Hematopoietic multipotent progenitor cell treated with erythropoietin and hydrocortisone succinate and interleukin-3 and kit ligand, for 6 days (in vitro differentiated cells): ENCODE data around the gene UBE2D2.
A peak's percentile ranks its signal among the peaks of the same experiment; 100 is the strongest.

ENCODE experiments used
- DNase-seq: peaks from one replicate; pipeline ENCODE4 v3.0.0-alpha.2; 2015

UBE2D2 gene

DNA sequence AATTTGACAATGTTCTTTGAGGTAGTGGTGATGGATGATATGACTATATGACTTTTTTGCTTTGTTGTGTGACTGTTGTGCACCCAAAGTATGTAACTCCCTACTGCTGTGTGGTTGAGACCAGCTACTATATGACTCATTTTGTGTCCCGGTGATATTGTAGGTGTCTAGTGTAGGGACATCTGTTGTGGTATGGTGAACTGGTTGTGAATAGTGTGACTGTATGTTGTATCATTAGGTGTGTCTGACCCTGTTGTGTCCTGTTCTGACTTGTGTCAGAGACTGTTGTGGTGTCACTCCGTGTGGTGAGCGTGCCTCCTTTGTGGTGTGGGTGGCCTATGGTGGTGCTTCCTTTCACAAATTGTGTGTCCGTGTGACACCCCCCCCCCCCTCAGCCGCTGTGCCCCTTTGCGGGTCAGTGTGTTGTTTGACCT, 75.9 kb downstream of the UBE2D2 start:
- DNase-seq = peak; percentile 66

DNA sequence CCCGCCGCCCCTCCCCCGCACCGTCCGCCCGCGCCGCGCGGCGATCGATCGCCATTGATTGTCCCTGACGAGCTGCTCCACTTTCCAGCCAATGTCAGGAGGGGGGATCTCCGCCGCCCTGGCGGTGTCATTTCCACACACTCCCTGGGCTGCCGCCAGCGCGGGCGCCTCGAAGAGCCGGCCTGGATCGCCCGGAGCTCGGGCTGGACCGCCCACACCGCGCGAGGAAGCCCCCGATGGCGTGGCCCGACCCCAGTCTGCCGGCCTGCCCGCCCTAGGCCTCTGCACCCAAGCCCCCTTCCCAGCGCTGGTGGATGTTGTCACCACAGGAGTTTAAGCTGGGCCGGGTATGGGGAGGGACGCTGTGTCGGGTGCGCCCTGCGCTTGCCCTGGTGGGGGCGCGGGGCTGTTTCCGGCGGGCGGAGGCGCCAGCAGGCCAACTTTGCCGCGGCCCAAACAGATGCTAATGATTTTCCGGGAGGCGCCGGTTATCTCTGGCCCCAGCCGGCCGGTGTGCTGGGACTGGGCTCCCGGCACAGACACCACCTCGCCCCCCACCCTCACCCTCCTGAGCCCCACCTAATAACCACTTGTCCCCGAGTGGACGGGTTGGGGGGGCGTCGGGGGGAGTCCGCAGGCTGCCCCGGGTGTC, 76.4 kb downstream of the UBE2D2 start:
- peak; percentile 92 for DNase-seq

GRCh38 chr5:139638090-139638735, 77.1 kb downstream of the UBE2D2 start:
- DNase-seq = peak; percentile 79

- no peak for DNase-seq
These were observed 77.8 kb downstream of the UBE2D2 start for GRCh38 chr5:139638736-139639618.

GRCh38 chr5:139639619-139640380, 78.7 kb downstream of the UBE2D2 start:
- DNase-seq = no peak

DNA sequence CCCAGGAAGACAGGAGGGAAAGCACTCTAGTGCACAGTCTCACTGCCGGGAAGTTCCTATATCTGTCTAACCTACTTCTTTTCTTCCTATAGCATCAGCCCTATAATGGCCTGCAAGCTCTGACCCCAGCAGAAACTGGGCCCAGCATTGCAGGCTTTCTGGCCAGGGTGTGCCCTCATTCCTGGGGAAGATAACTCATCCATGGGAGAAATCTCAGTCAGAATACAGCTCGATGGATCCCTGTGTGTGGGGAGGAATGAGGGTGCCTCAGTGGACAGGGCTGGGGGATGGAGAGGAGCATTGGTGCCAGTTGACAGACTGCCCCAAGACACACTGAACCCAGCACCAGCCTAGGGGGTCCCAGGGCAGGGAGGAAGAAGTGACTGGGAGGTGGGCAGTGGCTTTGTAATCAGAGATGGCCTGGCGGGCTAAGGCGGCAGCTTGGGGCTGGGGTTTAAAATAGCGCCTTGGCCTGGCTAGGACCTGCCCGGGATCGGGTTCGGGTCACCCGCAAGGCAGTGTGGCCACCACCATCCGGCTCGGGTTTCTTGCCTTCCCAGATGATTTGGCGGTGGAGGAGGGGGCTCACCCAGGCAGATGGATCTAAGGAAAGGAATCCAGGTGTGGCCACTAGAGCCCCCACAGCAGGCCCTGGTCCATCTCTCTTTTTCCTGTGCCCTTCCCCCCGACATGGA, 79.4 kb downstream of the UBE2D2 start:
- no peak for DNase-seq

DNA sequence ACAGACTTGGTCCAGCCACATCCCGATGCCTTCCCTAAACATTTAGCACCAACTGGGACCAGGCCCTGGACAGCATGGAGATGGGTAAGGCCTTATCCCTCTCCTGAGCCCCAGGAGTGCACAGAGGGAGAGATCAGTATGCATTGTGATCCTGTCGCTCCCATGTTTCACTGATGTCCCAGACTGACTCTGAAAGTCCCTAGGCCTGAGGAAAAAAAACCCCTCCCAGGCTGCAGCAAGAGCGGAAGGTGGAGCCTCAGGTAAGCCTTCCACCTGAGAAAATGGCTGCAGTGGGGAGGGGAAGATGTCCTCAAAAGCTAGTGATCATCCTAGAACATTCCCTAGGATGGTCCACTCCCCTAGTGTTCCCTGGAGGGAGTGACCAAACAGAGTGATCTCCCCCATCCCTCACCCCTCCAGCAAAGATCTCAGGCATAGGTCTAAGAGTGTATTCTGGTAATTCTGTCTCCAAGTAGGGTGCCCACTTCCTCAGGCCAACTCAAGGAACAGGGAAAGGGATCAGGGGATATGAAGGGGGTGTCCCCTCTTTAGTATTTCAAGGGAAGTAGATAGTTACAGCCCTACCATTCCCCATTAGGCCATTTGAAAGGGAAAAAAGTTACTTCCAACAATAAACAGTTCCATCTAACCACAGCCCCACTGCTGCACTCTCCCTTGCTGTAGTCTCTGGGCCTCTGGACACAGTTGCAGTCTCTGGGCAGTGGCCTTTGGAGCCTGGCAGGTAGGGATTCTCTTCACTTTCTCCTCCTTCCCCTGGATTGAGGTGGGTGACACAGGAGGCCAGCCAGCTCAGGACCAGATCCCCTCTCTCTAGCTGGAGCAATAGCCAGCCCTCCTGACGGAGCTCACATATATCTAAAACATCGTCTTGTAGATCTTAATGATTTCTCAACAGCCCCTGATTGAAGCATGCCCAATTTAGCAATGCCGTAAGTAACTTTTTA, 80.3 kb downstream of the UBE2D2 start:
- DNase-seq = no peak

- no peak for DNase-seq
These were observed 81.1 kb downstream of the UBE2D2 start for GRCh38 chr5:139642213-139642612.

DNA sequence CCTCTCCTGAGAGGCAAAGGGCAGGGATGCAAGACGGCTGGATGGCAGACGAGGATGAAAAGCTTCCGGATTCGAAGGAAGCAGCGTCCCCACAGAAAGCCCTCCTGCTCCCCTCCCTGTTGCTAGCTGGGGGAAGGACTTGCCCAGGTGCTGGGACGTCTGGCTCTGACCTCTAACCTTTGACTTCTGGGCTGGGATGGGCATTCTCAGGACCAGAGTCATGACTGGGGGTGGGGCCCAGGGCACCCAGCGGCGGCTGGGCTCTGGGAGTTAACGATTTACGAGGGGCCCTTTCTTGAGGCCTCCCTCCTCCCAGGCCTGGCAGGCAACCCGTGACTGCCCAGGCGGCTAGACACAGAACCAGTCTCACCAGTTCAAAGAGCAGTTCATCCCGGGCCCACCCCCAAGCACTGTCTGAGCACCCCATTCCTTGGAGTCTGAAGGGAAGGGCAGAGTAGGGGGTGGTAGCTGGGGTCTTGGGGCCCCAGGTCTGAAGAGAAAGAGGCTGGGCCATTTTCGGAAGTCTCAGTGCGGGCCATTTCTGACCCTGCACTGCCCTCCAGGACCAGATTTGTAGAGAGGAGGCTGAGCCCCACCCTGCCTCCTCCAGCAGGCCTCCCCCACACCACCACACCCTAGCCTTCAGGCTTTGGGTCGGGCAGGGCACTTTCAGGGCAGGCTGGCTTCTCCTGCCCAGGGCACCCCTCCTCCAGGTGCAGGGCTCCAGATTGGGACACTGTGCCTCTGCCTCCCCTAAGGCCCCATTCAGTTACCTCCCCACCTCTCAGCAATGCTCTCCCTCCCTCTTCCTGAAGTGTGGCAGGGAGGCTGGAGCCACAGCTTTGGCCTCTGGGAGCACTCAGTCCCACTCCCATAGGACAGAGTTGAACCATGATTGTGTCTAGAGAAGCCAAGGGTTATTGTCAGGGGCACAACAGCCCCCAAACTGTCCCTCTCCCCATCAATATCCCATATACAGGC, 82.0 kb downstream of the UBE2D2 start:
- DNase-seq = no peak

DNA sequence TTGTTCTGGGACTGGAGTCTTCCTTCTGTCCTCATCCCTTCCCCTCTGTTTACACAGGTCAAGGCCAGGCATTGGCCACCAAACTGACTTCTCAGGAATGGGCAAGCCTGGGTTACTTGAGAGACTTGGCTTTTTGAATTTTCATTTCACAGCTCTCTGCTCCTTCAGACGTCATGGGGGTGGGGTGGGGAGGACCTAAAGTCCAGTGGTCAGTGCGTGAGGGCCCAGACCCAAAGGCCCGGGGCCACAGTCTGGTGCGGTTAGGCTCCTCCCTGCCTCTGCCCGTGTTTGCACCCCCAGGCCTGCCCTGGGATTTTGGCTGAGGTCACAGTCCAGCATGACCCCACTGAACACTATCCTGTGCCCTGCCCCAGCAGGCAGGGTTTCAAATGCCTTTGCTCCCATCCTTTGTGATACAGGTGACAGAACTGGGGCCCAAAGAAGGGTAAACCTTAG, 82.9 kb downstream of the UBE2D2 start:
- DNase-seq = no peak

GRCh38 chr5:139644646-139645429, 83.7 kb downstream of the UBE2D2 start:
- no peak for DNase-seq

GRCh38 chr5:139645430-139645871, 84.3 kb downstream of the UBE2D2 start:
- peak; percentile 68 for DNase-seq

DNA sequence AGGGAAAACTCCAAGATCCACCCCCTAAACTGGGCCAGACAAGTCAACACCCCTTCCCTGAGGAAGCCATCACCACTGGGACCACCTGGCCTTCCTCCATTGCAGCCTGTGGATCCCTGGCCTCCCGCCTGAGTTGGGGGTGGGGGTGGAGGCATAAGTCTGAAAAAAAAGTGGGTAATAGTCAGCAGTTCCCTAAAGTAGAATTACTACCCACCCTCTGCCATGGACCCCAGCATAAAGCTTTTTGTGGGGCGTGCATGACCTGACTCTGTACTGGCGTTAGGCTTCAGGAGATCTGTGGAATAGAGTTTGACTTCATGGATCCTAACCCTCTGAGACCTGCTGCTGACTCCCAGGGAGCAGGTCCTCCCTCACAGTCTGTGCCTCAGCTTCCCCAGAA, 85.0 kb downstream of the UBE2D2 start:
- DNase-seq = peak; percentile 4

GRCh38 chr5:139646912-139647505, 85.9 kb downstream of the UBE2D2 start:
- DNase-seq = peak; percentile 85

DNA sequence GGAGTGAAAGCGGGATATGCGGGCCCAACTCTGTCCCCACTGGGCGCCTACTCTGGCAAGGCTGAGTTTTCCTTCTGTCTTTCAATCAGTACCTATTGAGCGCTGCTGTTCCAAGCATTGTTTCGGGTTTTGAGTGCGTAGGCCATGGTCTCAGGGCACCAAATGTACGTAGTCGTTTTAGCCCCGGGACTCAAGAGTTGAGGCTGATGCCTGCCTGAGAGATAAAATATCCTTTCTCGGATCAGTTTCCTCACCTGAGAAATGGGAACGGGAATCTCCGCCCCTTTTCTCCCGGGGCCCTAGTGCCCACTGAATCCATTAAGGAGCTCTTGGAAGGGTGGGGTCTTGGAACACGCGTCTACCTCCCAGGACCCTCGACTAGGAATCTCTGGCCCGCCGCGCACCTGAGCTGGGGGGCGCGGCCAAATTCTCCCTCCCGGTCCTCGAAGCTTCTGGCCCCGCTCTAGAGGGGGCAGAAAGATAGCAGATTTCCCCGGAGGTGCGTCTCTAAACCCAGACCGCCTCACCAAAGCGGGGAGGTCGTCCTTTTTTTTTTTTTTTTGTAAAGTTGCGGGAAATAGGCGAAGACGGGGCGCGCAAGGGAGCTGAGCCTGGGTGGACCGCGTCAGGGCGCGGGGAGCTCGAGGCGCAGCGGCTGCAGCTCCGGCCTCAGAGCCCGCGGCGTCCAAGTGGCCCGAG, 86.5 kb downstream of the UBE2D2 start:
- DNase-seq = peak; percentile 47

GRCh38 chr5:139648205-139649081, 87.3 kb downstream of the UBE2D2 start, which contains the start of gene CXXC5:
CXXC5 (plus strand) TSS chr5:139648349; CDS start chr5:139680524, 32,175 bp downstream.
- peak; percentile 91 for DNase-seq
